ENCODE measurements around the gene TMEM184B.

TMEM184B gene

DNA sequence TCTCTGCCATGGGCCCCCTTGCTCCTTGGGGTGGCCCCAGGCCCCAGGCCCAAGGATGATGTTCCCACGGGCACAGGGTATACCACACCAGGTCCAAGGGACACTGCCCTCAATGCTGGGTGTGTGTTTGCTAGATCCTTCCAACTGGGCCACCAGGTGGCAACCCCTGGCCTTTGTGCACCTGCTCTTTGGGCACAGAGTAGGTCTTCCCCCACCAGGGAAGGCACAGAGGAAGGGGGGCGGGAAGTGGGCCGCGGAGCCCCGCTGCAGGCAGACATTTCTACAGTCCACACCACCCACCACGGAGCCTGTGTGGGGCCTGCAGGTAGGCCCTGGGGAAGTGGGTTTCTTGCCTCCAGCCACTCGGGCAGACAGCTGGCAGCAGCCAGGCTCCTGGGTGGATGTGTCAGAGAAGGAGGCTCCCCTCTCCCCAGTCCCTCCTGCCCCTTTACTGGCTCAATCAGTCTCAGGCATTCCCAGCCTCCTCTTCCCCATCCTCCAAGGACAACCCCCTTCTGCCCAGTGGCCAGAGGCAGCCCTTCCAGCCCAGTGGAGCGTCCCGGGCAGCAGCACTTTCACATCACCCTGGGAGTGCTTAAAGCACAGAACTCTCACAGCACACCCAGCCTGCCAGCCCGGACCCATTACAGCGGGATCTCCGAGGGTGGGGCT lies 49.4 kb downstream of the TMEM184B start:
- no peak for DNase-seq (ENCODE audit: low spot score)

DNA sequence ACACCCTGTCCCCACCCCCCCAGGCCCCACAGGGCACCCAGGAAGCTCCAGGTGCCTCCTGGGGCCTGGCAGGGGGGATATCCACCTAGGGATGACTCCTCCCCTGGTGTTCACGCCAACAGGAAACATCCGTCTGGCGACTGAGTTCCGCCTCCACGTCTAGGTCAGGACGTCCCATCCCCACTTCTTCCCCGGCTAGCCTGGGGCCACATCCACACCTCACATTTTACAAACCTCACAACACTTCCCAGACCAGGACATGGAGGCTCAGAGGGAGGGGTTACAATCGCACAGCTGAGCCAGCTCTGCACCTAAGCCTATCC lies 50.1 kb downstream of the TMEM184B start:
- DNase-seq (ENCODE audit: low spot score), result no peak

GRCh38 chr22:38221908-38222796 lies 50.7 kb downstream of the TMEM184B start:
- no peak for DNase-seq (ENCODE audit: low spot score)

DNA sequence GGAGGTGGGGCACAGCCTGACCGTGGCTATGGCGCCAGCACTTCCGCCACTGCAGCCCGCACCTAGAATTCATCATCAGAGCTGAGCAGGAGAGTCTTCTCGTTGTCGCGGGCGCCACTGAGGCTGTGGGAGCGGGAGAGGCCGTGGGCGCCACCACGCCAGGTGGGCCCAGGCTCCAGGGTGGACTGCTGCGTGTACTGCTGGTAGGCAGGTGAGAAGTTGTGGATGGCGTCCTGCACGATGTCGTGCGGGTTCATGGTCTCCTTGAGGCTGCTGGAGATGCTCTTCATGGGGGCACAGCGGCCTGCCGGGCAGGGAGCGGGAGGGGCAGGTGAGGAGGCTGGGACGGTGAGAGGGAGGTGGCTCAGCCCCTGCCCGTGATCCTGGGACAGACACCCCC lies 51.4 kb downstream of the TMEM184B start:
- DNase-seq (ENCODE audit: low spot score), result no peak

DNA sequence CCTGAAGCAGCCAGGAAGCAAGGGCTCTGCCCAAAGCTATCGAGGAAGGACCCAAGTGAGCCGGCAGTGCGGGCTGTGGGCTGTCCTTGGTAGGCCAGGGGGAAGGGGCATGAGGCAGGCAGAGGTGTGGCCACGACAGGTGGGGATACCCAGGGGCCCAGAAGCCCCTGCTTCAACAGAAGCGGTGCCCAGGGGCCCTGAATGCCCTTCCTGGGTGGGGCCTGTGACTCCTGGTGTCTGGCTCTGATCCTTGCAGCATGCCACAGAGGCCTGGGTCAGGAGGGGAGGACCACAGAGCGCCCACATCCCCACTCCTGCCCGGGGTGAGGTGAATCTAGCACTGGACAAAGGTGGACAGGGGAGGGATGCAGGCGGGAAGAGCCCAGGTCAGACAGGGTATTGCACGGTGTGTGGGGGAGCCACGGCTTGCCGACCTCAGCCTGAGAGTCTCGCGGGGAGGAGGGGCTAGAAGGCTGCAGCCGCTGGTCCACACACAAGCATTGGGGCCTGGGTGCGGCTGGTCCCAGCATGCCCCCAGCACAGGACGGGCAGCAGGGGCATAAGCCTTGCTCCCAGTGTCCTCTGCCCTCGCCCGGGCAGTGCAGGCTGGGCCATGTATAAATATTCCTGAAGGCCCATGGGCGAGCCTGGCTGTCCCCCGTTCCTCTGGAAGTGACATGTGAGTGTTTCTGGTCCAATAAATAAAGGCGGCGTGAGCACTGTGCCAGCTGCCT lies 52.0 kb downstream of the TMEM184B start:
- no peak for DNase-seq (ENCODE audit: low spot score)

- no peak for DNase-seq (ENCODE audit: low spot score)
Observed at GRCh38 chr22:38220163-38220562, 52.6 kb downstream of the TMEM184B start.

DNA sequence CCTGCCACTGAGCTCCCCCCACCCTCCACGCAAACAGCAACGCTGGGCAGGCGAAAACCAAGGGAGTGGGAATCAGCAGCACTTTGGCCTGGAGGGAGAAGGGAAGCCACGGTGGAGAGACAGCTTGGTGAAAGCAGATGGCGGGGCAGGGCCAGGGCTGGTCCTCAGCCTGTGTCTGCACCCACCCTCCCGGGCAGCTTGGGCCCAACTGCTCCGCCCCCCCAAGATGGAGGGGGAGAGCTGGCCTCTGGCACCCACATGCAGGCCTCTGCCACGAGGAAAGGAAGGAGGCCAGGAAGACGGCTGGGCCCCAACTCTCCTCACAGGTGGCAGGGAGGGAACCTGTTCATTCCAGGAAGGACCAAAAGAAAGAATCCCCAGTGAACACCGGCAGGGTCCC lies 53.2 kb downstream of the TMEM184B start:
- no peak for DNase-seq (ENCODE audit: low spot score)

DNA sequence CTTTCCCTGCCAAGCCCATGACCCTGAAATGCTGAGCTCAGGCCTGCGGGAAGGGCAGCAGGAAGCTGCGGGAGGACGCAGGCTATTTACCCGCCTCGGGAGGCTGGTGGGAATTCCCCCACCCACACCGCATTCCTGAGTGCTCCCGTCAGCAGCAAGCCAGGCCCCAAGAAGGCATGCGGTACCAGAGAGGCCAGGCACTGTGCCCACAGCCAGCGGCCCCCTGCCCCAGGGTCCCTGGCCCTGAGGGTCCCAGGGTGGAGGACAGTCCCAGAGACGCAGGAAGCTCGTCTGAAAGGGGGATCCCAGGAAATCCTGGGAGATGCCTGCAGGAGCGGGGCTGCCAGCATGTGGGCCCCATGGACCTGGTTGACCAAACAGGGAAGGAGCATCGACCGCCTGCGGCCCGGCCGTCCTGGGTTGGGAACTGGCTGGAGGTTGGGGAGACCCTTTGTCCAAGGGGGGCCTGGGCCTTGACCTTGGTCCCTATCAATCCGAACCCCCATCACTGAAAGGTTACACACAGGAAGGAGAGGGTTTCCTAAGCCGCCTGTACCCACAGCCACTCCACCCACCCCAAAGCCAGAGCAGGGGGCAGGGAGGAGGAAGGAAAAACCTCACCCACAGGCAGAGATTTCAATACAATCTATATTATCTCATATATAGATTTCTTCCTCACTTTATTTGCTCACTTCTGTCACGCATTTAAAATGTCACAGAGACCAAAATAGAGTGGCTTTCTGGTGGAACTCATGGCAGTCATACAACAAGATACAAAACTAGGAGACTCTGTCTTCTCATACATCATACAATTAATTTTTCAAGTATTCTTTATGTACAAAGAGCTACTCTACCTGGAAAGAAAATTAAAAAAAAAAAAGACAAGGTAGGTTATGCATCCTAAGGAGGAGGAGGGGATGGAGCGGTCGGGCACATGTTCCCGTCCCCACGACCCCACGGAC lies 53.9 kb downstream of the TMEM184B start:
- DNase-seq (ENCODE audit: low spot score), result peak; percentile 92

- DNase-seq (ENCODE audit: low spot score), result no peak
Observed at GRCh38 chr22:38215156-38216038, 57.4 kb downstream of the TMEM184B start.

GRCh38 chr22:38214302-38215056 lies 58.3 kb downstream of the TMEM184B start:
- DNase-seq (ENCODE audit: low spot score), result peak; percentile 67

- DNase-seq (ENCODE audit: low spot score), result no peak
Observed at GRCh38 chr22:38213990-38214301, 58.9 kb downstream of the TMEM184B start.

- no peak for DNase-seq (ENCODE audit: low spot score)
Observed at GRCh38 chr22:38213319-38213989, 59.4 kb downstream of the TMEM184B start.

DNA sequence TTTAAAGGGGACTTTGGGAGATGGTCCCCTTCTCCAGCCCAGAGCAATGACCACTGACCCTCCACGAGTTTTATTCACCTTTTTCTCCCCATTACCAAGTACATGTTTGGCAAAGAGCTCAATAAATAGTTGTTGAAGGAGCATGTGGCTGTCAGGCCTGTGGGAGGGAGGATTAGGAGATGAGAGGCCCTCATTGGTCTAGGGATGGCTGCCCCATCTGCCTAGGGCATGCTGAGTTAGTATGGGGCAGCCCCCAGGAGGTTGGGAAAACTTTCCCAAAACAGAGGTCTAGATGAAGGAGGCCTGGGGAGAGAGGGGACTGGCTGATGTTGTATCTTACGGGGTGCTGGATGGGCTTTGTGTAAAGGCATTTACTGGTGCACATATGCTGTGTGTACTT lies 60.4 kb downstream of the TMEM184B start:
- no peak for DNase-seq (ENCODE audit: low spot score)

DNA sequence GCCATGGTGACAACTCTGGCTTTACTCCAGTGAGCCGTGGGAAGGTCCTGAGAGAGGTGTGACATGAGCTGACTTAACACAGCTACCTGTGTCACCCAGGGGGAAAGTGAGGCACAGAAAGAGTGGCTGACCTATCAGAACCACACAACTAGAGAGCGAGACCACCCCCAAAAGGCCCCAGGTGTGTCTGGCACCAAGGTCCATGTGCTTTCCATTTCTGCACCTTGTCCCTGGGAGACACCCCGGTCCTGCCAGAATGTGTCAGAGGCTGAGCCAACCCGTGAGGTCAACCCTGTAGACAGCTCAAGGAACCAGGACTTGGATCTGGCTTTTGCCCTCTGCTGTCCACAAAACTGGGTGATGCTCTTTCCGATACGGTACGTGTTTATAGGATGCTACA lies 61.3 kb downstream of the TMEM184B start:
- no peak for DNase-seq (ENCODE audit: low spot score)

DNA sequence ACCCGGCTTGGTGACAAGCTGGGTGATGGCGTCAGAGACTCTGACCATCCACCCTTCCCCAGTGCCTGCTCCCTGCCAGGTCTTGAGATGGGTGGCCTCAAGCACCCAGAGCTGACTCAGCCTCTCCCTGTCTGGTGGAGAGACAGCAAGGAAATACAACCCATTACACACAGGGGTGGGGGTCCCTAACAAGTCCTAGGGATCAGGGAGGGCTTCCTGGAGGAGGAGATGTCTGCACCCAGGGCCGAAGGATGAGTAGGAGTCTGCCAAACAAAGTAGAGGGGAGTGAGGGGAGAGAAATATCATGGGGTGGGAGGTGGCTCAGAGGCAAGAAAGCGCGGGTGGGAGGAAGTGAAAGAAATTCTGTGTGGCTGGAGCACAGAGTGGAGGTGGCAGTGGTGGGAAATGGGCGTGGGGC lies 64.2 kb downstream of the TMEM184B start:
- no peak for DNase-seq (ENCODE audit: low spot score)

- DNase-seq (ENCODE audit: low spot score), result no peak
Observed at GRCh38 chr22:38207898-38208432, 64.8 kb downstream of the TMEM184B start.

- DNase-seq (ENCODE audit: low spot score), result peak; percentile 83
Observed at GRCh38 chr22:38205261-38206128, 67.3 kb downstream of the TMEM184B start.

DNA sequence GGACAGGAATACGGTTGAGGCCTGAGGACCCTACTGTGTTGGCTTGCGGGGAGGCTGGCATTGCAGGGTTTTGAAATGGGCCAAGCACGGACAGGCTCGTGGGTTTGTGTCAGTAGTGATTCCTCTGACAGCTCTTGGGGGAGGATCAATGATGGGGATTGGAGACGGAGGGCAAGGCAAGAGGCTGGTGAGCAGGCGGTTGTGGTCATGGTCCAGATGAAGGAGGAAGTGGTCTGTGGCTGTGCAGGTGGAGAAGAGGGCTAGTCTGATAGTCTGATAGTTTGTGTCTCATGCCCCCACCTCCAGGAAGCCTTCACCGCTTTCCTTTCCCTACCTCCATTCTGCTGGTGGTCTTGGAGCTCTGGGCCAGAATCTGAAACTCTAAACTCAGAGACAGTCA lies 68.0 kb downstream of the TMEM184B start:
- no peak for DNase-seq (ENCODE audit: low spot score)

Data from AG08396 (cell line).